Stimulated activated CD8-positive, alpha-beta memory T cell treated with anti-CD3 and anti-CD28 coated beads, Interleukin-12 subunit alpha, Interleukin-12 subunit beta, amount 100 ng/mL, for 24 hours (primary cell): ENCODE measurements around the gene EFS.
"Not testable (repeated sequence)": the region's sequence is repeated elsewhere in the genome, so short reads cannot be mapped to it uniquely, and the experiment has no call there.

Experiments used
- DNase-seq: peaks from one replicate; pipeline ENCODE4 v3.0.0-alpha.2; 2020; ENCODE audit errors: extremely low read depth

The EFS gene

GRCh38 chr14:23399591-23399990, 34.6 kb upstream of the EFS start:
- no peak for DNase-seq

GRCh38 chr14:23399136-23399535, 34.2 kb upstream of the EFS start:
- DNase-seq: no peak

GRCh38 chr14:23398348-23398747, 33.4 kb upstream of the EFS start:
- DNase-seq: no peak

DNA sequence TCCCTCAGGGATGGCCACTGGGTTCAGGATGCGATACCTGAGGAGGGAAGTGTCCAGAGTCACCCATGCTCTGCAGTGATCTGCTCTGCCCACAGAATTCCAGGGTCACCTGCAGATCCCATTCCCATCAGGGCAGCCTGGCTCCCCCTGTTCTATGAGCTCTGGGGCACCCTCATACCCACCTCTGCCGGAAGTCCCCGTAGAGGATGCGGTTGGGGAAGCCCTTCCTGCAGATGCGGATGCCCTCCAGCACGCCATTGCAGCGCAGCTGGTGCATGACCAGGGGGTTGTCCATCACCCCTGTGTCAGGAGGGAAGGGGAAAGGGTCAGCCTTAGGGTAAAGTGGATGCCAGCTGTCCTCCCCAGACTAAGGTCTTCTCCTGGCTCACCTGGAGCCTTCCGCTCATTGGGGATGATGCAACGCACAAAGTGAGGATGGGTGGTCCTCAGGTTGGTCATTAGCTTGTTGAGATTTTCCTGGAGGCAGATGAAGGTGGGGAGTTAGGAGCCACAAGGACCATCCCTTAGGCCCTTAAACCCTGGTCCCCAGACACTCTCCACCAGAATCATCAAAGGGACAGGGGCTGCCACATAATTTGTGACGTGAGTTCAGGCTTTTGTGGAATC, 31.9 kb upstream of the EFS start:
- DNase-seq: no peak

DNA sequence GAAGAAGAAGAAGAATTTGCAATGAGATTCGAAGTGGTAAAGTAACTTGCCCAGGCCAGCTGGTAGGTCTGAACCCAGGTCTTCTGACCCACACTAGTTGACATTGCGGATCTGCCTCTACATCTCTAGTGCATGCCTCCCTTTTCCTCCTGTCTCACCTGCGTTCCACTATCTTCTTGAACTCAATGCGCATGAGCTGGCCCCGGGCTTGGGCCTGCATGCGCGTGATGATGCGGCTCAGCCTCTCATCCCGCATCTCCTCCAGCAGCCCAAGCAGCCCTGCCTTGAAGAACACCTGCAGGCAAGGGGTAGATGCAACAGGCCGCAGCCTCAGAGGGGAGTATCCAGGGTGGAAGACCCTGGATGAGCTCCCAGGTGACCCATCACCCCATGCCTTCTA, 31.2 kb upstream of the EFS start:
- no peak for DNase-seq

DNA sequence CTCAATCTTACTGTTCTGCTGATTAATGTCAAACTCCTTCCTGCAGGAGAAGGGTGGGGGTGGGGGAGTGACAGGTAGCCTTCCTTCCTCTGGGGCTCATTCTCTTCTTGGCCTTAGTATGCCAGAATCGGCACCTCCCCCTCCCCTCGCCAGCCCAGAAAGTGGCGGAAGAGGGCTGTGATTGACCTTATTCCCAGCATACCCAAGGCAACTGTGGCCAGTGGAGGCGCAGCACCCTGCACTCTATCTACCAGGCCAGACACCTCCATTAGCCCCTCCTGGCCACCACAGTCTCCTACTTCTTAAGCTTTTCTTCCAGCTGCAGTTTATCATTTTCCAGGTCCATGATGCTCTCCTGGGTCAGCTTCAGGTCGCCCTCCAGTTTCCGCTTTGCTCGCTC, 27.6 kb upstream of the EFS start:
- no peak for DNase-seq

- not testable (repeated sequence) for DNase-seq
Observed at GRCh38 chr14:23389871-23390270, 24.9 kb upstream of the EFS start.

- DNase-seq: no peak
Observed at GRCh38 chr14:23389396-23389795, 24.4 kb upstream of the EFS start.

DNA sequence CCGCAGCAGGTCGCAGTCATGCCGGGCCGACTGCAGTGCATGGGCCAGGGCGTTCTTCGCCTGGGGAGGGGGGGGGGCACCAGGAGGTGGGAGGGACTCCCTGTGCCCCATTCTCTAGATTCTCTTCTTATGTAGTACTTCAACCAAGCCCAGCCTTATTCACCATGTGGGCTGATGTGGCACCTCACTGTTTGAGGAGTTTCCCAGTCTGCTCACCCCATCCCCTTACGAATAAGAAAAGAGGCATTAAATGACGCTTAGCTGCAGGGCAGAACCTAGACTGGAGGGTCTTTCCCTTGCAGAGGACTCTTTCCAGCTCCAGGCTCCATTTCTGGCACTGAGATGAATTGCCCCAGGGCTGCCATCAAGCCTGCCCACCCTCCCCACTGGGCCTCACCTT, 24.0 kb upstream of the EFS start:
- DNase-seq: no peak

- DNase-seq: no peak
Observed at GRCh38 chr14:23387916-23388882, 23.2 kb upstream of the EFS start.

GRCh38 chr14:23386999-23387398, 22.0 kb upstream of the EFS start:
- DNase-seq: no peak

GRCh38 chr14:23386266-23386657, 21.3 kb upstream of the EFS start:
- DNase-seq: not testable (repeated sequence)

DNA sequence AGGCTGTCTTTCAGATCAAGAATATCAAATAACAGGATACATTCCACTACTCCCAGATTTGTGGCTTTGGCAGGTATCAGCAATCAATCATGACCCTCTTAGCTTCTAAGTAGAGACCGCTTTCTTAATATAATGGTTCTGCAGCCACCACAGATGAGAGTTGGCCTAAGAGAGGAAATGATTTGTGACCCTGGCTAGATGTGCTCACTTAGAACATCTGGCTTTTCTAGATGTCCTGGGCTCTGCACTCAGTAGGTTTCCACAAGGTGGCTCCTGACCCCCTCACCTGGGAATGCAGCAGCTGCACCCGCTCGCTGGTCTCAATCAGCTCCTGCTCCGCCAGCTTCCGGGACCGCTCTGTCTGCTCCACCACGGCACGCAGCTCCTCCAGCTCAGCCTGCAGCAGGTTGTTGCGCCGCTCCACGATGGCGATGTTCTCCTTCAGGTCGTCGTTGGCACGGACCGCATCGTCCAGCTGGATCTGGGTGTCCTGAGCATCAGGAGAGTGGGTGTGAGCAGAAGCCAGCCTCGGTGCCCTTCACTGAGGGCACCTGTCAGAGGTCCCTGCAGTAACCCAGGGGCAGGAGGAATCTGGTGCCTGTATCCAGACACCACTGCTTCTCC, 20.8 kb upstream of the EFS start:
- DNase-seq: no peak

DNA sequence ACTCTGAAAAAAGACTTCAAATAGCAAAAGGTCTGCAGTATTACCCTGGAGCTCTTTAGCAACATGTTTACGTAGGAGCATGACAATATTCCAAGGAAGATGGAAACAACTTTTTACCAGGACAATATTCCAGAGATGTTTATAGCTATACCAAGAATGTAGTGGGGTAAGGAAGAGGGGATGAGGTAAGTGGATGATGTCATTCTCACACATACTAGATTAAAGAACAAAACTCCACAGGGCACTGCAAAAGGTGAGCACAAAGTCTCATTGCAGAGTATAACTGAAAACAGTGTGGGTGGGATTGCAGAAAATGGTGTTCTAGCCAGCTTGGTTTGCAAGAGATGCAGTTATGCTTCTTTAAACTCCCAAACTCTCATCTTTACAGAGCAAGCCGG, 20.3 kb upstream of the EFS start:
- DNase-seq: no peak

- DNase-seq: no peak
Observed at GRCh38 chr14:23384364-23385080, 19.6 kb upstream of the EFS start.

DNA sequence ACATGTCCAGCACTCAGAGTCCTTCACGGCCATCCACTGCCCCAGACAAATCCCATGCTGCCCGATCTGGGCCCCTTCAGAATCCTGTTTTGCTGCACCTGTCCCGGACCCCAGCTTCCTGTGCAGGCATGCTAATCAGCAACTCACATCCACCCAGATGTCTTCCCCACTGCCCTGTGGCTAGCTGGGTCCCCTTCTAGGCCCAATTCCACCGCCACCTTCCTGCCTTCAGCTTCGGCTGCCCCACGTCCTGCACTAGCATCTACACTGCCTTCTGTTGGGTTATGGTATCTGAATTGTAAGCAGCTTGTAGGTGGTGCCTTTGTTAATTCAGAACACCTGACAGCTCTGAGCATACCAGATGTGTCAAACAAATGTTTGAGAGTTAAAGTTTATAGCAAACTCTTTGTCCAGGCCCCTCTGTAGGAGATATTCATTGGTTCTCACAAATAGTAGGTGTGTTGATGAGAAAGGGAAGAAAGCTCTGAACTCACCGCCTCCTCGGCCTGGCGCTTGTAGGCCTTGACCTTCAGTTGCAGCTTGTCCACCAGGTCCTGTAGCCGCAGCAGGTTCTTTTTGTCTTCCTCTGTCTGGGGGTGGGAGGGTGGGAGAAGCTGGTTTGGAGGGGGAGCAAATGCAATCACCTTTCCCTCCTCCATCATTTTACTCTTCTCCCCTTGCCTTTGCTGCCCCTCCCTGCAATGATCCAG, 17.9 kb upstream of the EFS start:
- DNase-seq: no peak

DNA sequence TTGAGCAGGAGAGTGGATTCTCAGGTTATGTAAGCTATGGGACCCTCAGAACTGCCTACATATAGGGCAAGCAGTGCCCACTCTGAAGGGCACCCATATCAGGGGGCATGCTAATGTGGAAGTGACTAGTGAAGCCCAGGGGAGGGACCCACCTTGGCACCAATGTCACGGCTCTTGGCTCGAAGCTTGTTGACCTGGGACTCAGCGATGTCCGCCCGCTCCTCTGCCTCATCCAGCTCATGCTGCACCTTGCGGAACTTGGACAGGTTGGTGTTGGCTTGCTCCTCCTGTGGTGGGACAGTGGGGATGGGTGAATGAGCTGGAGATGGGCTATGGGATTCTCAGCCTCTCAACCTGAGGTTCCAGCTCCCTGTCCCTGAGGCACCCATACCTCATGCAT, 17.3 kb upstream of the EFS start:
- no peak for DNase-seq

GRCh38 chr14:23381871-23382270, 16.9 kb upstream of the EFS start:
- no peak for DNase-seq

DNA sequence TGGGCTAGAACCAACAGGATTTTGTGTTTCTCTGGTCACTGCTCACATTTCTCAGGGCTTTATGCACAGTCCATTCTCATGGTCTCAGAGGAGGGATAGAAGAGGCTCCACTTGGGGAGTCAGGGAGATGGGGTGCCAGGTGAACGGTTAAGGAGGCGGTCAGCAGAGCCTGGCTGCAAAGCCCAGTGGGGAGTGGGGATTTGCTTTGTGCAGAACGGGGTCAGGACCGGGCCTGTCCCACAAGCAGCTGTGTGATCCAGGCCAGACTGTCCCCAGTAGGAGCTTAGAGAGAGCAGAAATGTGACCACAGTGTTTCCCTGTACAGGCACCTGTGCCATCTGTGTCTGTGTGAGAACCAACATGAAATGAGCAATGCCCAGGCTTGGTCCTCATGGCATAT, 16.0 kb upstream of the EFS start:
- DNase-seq: no peak

GRCh38 chr14:23380197-23380914, 15.4 kb upstream of the EFS start:
- DNase-seq: no peak
